ENCODE data around the gene ARL15. TPM values are rescaled to one million over a fixed set of nuclear protein-coding genes. Genes with fewer than 3 reads are reported as not detected.

Gene ARL15
- total and polyA plus RNA-seq, 2 of the 4 experiments (the other 2 are of a cell fraction), result 7.3 to 19.2 TPM

- Histone ChIP-seq H2BK15ac (ENCODE audit: low read depth, low read length) (no peak overlapping the region), H3K14ac (replicated peaks; ENCODE audit: low read depth, low read length) (no peak overlapping the region), H3K9me1 (ENCODE audit: insufficient read depth, low read length) (no peaks in the 10 kb centered on the region), H2AK9ac (replicated peaks; ENCODE audit: low read depth, low read length, poor library complexity) (no peak overlapping the region), H3K18ac (ENCODE audit: low read depth, low read length) (no peak overlapping the region), H2BK20ac (ENCODE audit: low read depth, low read length) (no peak overlapping the region), H2BK120ac (ENCODE audit: low read depth, low read length) (no peak overlapping the region), H3K9ac (ENCODE audit: low read depth, low read length) (no peak overlapping the region), H3K27ac (ENCODE audit: insufficient read depth, low read length) (no peak overlapping the region), H4K20me1 (ENCODE audit: insufficient read depth, low read length) (no peaks in the 10 kb centered on the region), H3K4me2 (ENCODE audit: low read depth, low read length) (no peak overlapping the region), H3K36me3 (ENCODE audit: control insufficient read depth, insufficient read depth, low read length) (no peaks in the 10 kb centered on the region), H3K56ac (ENCODE audit: extremely low read depth, insufficient read depth, low read length) (no peak overlapping the region), H4K8ac (ENCODE audit: low read depth in 2 of 2, low read length in 2 of 2) (no peak overlapping the region), H3K9me3 (ENCODE audit: control insufficient read depth, insufficient read depth, low read length) (no peaks in the 10 kb centered on the region), H4K91ac (ENCODE audit: insufficient read depth, low read depth, low read length) (no peak overlapping the region), H3K4ac (ENCODE audit: low read depth, low read length) (no peak overlapping the region), H3K4me1 (ENCODE audit: control insufficient read depth, insufficient read depth, low read length) (no peaks in the 10 kb centered on the region), H3K4me3 (ENCODE audit: insufficient read depth, low read depth, low read length) (no peak overlapping the region), H3K27me3 (ENCODE audit: control insufficient read depth, insufficient read depth, low read length) (no peaks in the 10 kb centered on the region), H3K79me1 (ENCODE audit: low read depth in 1 of 2, low read length in 2 of 2) (no peaks in the 10 kb centered on the region), H3K23ac (ENCODE audit: low read depth, low read length) (no peak overlapping the region), H2AFZ (replicated peaks; ENCODE audit: low read length, poor library complexity) (no peak overlapping the region), H2BK5ac (ENCODE audit: low read depth, low read length, poor library complexity, severe bottlenecking) (no peak overlapping the region), H2AK5ac (ENCODE audit: low read depth, low read length) (no peak overlapping the region), H4K5ac (ENCODE audit: low read depth, low read length) (no peak overlapping the region)
- in situ Hi-C loops (cut with MboI; ENCODE audit: low sequenced_read_pairs), result no loop called here
- DNase-seq (no peak), ATAC-seq (ENCODE audit: low read depth) (no peak)
- CTCF ChIA-PET, result no interaction called here
- no TSS peak for BruUV-seq (replicated peaks)
- no peak for TF ChIP-seq RCOR1 (IDR thresholded peaks at IDR 0.05; ENCODE audit: insufficient replicate concordance, low read length)
- intact Hi-C loops (cut with micrococcal nuclease), result no loop called here
- dilution Hi-C loops (cut with HindIII; ENCODE audit: low sequenced_read_pairs, unreplicated experiment), result no loop called here
- POLR2A ChIA-PET (ENCODE audit: unreplicated experiment), result no interaction called here
- WGBS, 2 experiments (ENCODE audit: extremely low coverage in 2 of 2, insufficient read length in 1 of 2), result 75% methylated on average over 2 of the region's 6 CpGs; no CpG with 5 or more reads in 1 of the 2 experiments
These were observed 408.0 kb downstream of the ARL15 start for GRCh38 chr5:53902296-53902907.
